ENCODE data around the gene SEC61G.

SEC61G gene

DNA sequence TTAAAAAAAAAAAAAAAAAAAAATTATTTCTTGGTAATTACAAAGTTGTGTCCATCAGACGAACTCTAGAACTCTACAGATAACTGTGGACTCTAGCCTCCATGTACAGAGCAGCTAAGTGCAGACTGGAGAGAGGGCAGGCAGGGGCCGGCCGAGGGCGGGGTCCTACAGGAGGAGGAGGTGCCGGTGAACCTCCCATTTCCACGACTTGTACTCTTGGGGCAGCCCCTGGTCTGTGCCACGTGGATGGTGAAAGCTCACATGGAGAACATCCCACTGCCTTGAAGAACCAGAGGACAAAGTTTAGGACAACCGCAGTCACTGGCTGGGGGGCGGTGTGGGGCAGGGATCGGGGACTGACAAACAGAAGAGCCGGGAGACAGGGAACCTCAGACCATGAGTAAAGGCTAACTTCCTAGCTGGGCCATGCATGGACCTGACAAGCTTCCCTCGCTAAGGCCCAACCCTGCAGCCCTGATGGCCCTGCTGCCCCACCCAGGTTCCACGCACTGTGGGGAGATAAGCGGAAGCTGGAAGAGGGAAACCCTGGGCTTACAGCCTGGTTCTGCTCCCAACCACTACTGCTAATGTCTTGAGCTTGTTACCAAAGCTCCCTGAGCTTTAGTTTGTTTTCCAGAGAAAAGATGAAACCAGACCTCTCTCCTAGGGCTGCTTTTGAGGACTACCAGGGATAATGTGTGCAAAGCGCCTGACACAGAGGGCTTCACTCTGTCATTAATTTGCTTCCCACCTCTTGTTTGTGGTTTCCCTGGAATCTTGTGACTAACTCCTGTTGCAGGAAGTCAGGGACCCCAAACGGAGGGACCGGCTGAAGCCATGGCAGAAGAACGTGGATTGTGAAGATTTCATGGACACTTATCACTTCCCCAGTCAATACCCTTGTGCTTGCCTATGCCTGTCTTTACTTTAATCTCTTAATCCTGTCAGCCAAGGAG, 16.1 kb upstream of the SEC61G start:
- DNase-seq, result no peak
- in situ Hi-C loops (cut with HindIII; ENCODE audit: low pct_ligation_motif_present, low pct_unique_long_range_greater_than_20kb, low sequenced_read_pairs), result loop anchor here (10.0 kb wide), 1 partner anchor 490 kb away; no protein-coding TSS in a partner anchor

DNA sequence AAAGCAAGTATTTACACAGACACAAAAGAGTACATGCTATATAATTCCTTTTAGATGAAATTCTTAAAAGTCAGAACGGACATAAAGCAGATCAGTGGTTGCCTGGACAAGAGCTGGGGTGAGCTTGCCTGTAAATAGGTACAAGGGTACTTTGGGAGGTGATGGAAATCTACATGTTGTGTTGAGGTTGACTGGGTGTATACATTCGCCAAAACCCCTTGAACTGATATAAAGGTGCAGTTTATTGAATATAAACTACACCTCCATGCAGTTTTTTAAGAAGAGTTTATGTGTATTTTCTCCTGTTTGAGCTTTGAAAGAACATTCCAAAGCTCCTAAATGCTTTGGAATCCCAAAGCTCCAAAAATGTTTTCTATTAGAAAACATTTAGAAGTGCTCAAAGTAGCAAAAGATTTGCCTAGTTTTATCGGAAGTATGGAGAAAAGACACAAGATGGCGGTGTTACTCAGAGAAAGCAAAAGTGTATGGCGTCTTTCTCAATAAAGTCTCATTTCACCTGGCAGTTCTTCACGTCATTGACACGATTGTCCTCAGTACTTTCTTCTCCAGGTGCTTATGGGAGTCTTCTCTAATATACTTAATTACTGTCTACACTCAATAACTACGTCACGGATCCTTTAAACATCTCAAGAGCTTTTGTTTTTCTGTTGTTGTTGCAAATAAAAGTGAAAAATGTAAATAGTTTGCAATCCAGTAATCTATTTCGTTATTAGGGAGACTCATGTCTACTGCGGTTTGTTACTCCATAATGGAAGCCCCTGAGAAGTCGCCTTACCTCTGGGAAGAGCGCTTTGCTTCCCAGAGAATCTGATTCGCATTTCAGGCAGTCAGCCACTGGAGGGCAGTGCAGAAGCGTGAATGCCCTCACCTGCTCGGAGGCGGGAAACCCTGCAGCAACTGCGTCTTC, 14.7 kb upstream of the SEC61G start:
- in situ Hi-C loops (cut with HindIII; ENCODE audit: low pct_ligation_motif_present, low pct_unique_long_range_greater_than_20kb, low sequenced_read_pairs), result loop anchor here (10.0 kb wide), 1 partner anchor 491 kb away; no protein-coding TSS in a partner anchor
- DNase-seq, result peak; percentile 95

DNA sequence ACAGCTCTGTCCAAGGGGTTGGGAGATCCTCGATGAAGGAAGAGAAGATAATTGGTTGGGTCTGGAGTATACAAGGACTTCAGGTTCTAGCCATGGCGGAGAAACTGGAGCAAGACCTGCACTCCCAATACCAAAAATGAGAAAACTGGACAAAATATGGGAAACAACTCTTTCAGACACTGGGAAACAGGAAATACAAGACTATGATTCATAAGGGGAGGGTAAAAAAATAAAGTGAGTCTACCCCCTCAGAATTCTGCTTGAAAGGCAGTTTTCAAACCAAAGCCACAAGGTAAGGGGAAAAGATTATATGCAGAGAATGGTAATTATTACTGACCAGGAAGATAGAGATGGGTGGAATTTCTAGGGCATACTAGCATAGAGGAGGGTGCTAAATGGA, 10.2 kb upstream of the SEC61G start:
- no peak for DNase-seq
- in situ Hi-C loops (cut with HindIII; ENCODE audit: low pct_ligation_motif_present, low pct_unique_long_range_greater_than_20kb, low sequenced_read_pairs), result no loop called here

- in situ Hi-C loops (cut with HindIII; ENCODE audit: low pct_ligation_motif_present, low pct_unique_long_range_greater_than_20kb, low sequenced_read_pairs), result no loop called here
- no peak for DNase-seq
Observed at GRCh38 chr7:54764861-54765260, 5.8 kb upstream of the SEC61G start.

GRCh38 chr7:54757711-54758110, 1.3 kb downstream of the SEC61G start:
- in situ Hi-C loops (cut with HindIII; ENCODE audit: low pct_ligation_motif_present, low pct_unique_long_range_greater_than_20kb, low sequenced_read_pairs), result no loop called here
- DNase-seq, result no peak

DNA sequence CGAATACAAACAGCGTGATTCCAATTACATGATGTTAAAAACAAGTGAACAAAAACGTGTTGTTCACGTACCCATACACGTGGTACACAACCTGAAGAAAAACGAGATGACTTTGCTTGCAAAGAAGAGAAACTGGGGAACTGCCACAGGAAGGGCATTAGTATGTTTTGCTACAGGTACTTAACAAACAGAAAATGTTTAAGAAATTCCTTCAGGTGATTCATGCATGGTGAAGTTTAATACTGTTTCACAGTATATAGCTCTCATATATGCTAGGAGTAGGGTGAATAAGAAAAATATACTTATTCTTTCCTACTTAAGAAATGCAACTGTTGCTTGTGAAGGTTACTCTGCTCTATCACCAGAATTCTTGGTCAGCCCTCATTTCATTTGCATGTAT, 9.8 kb downstream of the SEC61G start:
- in situ Hi-C loops (cut with HindIII; ENCODE audit: low pct_ligation_motif_present, low pct_unique_long_range_greater_than_20kb, low sequenced_read_pairs), result no loop called here
- DNase-seq, result no peak

DNA sequence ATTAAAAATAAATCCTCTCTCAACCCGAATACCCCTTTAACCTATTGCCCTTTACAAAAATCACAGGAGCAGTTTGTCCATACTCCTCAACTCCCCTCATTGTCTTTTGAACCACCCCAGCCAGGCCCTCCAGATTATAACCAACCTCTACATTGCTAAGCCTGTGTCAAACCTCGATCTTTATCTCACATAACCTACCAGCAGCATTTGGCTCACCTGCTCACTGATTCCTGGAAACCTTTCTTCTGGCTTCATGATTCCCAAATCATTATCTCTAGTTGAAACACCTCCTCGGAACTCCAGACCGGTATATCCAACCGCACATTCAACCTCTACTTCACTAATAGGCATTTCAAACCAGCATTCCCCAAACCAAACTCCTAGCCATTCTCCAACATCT, 11.8 kb downstream of the SEC61G start:
- in situ Hi-C loops (cut with HindIII; ENCODE audit: low pct_ligation_motif_present, low pct_unique_long_range_greater_than_20kb, low sequenced_read_pairs), result no loop called here
- no peak for DNase-seq

- DNase-seq, result no peak
- in situ Hi-C loops (cut with HindIII; ENCODE audit: low pct_ligation_motif_present, low pct_unique_long_range_greater_than_20kb, low sequenced_read_pairs), result no loop called here
Observed at GRCh38 chr7:54743580-54743979, 15.4 kb downstream of the SEC61G start.

DNA sequence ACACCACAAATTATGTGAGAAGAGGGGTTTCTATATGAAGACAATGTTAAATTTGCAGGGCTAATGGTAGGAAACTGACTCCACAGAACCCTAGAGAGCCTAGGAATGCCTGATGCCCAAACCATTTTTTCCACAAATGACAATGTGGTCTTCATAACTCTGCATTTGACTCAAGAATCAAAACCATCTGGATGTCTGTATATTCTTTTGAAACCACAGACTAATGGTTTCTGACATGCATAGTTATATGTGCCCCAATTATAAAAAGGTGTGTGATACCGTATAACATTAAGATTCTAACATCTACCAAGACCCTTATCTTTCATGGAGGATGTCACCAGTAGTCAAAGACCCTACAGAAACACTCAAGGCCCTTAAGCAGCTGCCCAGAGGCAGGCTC, 20.3 kb downstream of the SEC61G start:
- in situ Hi-C loops (cut with HindIII; ENCODE audit: low pct_ligation_motif_present, low pct_unique_long_range_greater_than_20kb, low sequenced_read_pairs), result no loop called here
- DNase-seq, result no peak

- DNase-seq, result no peak
- in situ Hi-C loops (cut with HindIII; ENCODE audit: low pct_ligation_motif_present, low pct_unique_long_range_greater_than_20kb, low sequenced_read_pairs), result no loop called here
Observed at GRCh38 chr7:54729107-54729506, 29.9 kb downstream of the SEC61G start.

GRCh38 chr7:54728411-54728810, 30.6 kb downstream of the SEC61G start:
- no peak for DNase-seq
- in situ Hi-C loops (cut with HindIII; ENCODE audit: low pct_ligation_motif_present, low pct_unique_long_range_greater_than_20kb, low sequenced_read_pairs), result no loop called here

DNA sequence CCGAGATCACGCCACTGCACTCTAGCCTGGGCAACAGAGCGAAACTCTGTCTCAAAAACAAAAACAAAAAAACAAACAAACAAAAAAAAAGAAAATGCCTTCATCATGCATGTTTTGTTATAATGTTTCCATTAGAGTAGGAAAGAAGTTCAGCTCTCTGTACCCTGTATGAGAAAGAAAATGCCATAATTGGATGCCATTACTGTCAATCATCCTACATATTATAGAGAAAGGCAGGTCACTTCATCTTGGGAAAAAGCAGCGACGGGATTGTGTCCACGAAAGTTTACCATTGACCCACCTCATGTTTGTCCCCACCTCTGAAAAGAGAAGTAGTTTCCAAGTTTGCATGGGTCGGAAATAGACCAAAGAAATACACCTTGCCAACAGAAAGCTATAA, 33.8 kb downstream of the SEC61G start:
- DNase-seq, result no peak
- in situ Hi-C loops (cut with HindIII; ENCODE audit: low pct_ligation_motif_present, low pct_unique_long_range_greater_than_20kb, low sequenced_read_pairs), result no loop called here

DNA sequence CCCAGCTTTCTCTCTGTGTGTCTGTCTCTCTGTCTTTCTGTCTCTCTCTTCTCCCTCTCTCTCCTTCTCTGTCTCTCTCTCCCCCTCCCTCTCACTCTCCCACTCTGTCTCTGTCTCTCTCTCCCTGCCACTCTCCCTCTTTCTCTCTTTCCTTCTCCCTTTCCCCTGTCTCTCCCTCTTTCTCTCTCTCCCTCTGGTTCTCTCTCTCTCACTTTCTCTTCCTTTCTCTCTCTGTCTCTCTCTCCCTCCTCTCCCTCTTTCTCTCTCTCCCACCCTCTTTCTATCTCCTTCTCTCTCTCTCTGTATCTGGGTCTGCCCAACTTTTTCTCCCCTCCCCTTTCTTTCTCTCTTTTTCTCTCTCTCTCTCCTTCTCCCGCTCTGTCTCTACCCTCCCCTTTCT, 36.5 kb downstream of the SEC61G start:
- in situ Hi-C loops (cut with HindIII; ENCODE audit: low pct_ligation_motif_present, low pct_unique_long_range_greater_than_20kb, low sequenced_read_pairs), result no loop called here
- no peak for DNase-seq

DNA sequence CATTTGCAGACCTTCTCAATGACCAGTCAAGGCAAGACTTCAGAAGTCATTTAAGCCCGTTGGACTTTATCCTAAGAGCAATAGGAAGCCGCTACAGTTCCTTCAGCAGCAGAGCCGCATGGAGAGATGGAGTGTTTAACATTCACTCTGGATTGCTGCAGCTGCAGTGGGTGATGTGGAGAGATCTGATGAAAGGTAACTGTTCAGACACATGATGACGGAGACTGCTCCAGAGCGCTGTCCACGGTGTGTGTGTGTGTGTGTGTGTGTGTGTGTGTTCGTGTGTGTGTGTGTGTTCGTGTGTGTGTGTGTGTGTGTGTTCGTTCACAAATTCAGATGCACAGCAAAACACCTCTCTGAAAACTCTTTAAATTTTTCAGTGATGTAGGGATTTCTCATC, 37.0 kb downstream of the SEC61G start:
- DNase-seq, result no peak

GRCh38 chr7:54719974-54720373, 39.0 kb downstream of the SEC61G start:
- no peak for DNase-seq
- in situ Hi-C loops (cut with HindIII; ENCODE audit: low pct_ligation_motif_present, low pct_unique_long_range_greater_than_20kb, low sequenced_read_pairs), result no loop called here

More for the DNA sequence above, 37.0 kb downstream of the SEC61G start:
- in situ Hi-C loops (cut with HindIII; ENCODE audit: low pct_ligation_motif_present, low pct_unique_long_range_greater_than_20kb, low sequenced_read_pairs), result no loop called here

DNA sequence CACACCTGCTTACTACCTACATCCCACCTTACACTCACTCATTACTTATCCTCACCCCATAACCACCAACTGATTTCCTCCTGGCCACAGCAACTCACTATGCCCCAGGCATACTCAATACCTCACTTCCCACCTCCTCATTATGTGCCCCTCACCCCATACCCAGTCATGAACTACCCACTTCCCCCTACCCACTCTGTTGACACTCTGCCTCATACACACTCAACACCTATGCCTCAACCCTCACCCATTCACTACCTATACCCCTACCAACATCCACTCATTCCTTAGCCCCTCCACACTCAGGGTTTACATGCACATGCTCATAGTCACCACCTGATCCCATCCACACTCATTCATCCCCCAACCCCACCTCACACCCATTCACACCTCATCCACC, 39.6 kb downstream of the SEC61G start:
- in situ Hi-C loops (cut with HindIII; ENCODE audit: low pct_ligation_motif_present, low pct_unique_long_range_greater_than_20kb, low sequenced_read_pairs), result no loop called here
- no peak for DNase-seq

GRCh38 chr7:54712820-54713219, 46.2 kb downstream of the SEC61G start:
- no peak for DNase-seq
- in situ Hi-C loops (cut with HindIII; ENCODE audit: low pct_ligation_motif_present, low pct_unique_long_range_greater_than_20kb, low sequenced_read_pairs), result no loop called here

DNA sequence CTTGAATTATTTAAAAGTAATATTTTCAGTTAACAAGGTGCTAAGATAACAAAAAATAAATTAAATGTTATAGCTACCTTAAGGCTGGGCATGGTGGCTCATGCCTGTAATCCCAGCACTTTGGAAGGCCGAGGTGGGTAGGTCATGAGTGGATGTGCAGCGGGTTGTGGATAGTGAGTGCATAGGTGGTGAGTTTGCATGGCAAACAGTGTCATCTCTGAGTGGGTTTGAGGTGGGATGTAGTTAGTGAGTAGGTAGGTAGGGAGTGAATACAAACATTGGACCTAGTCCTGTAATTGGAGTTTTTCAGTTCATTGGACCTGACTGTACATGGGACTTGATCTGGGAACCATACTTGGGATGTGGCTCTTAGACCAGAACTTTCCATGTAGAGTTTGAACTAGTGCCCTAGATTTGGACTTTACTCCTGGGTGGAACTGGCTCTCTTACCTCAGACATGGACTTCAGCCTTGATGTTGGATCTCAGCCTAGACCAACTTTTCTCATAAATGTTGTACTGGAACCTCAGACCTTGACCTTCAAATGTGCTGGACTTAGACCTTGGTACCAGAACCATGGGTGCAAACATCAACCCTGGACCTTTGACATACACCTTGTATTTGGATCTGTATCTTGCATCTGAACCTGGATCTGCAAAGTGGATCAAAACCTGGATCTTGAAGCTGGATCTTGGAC, 47.0 kb downstream of the SEC61G start:
- DNase-seq, result no peak
- in situ Hi-C loops (cut with HindIII; ENCODE audit: low pct_ligation_motif_present, low pct_unique_long_range_greater_than_20kb, low sequenced_read_pairs), result no loop called here

DNA sequence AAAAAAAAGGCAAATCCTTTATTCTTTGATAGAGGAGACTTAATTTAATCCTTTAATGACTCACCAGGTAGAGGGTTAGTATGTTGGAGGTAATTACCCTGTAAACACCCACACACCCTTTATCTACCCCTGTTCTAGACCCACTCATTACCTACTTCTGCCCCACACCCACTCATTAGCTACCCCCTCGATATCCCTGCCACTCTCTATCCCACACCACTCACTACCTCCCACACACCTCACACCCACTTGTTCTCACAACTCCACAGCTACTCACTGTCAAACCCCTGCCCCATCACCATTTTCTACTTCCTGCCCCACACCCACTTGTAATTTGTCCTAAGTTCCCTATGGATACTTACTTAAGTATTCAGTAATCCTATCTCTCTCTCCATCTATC, 49.7 kb downstream of the SEC61G start:
- DNase-seq, result no peak
- in situ Hi-C loops (cut with HindIII; ENCODE audit: low pct_ligation_motif_present, low pct_unique_long_range_greater_than_20kb, low sequenced_read_pairs), result no loop called here
